DND-41 (cell line): Measurements from ENCODE around the gene GALK1.

ENCODE experiments used
- ATAC-seq: fragments of 200-7000 bp; cut with Tn5 transposase; 3 replicates; pipeline ENCODE4 v1.9.1; 2021; ENCODE audit warnings: low read depth; ENCODE audit not compliant: insufficient read depth
- DNase-seq: peaks from one replicate; pipeline ENCODE4 v3.0.0-alpha.2; 2020
- H2AFZ ChIP-seq: 2 replicates; pipeline ENCODE4 v1.6.0; 2012; ENCODE audit warnings: low read depth, low read length
- H3K27ac ChIP-seq: 2 replicates; pipeline ENCODE4 v1.5.1; 2012; ENCODE audit warnings: low read length, inconsistent platforms
- H3K27me3 ChIP-seq: fragments of 200-600 bp; sonication (generic); 2 replicates; pipeline ENCODE4 v1.6.0; 2012; ENCODE audit warnings: low read length, mild to moderate bottlenecking, inconsistent platforms; ENCODE audit not compliant: insufficient read depth, poor library complexity
- H3K36me3 ChIP-seq: 2 replicates; pipeline ENCODE4 v1.5.1; 2012; ENCODE audit warnings: low read length, inconsistent platforms; ENCODE audit not compliant: insufficient read depth
- H3K4me1 ChIP-seq: 2 replicates; pipeline ENCODE4 v1.5.1; 2012; ENCODE audit warnings: mild to moderate bottlenecking, low read length; ENCODE audit not compliant: insufficient read depth
- H3K4me2 ChIP-seq: 2 replicates; pipeline ENCODE4 v1.6.0; 2012; ENCODE audit warnings: mild to moderate bottlenecking, moderate library complexity, low read length, inconsistent platforms; ENCODE audit not compliant: insufficient read depth
- H3K4me3 ChIP-seq, 2 experiments: fragments of 200-600 bp in 1 of 2; shearing (Covaris generic) in 1 of 2; 2 replicates each; pipeline ENCODE4 v1.5.1; 2012 to 2016; ENCODE audit warnings: inconsistent platforms in 2 of 2, low read length in 2 of 2, mild to moderate bottlenecking in 2 of 2, low read depth in 1 of 2, moderate library complexity in 1 of 2
- H3K79me2 ChIP-seq: 2 replicates; pipeline ENCODE4 v1.6.0; 2012; ENCODE audit warnings: low read length, inconsistent platforms; ENCODE audit not compliant: insufficient read depth
- H3K9ac ChIP-seq: 2 replicates; pipeline ENCODE4 v1.6.0; 2012; ENCODE audit warnings: low read depth, mild to moderate bottlenecking, inconsistent platforms, low read length, moderate library complexity
- H3K9me3 ChIP-seq: 2 replicates; pipeline ENCODE4 v1.5.1; 2012; ENCODE audit warnings: low read length, moderate library complexity, mild to moderate bottlenecking, inconsistent platforms; ENCODE audit not compliant: insufficient read depth, severe bottlenecking
- H4K20me1 ChIP-seq: 2 replicates; pipeline ENCODE4 v1.6.0; 2012; ENCODE audit warnings: low read length; ENCODE audit not compliant: insufficient read depth
- EZH2 ChIP-seq: IDR thresholded peaks from 3 replicates; pipeline ENCODE4 v1.6.1; 2012; ENCODE audit warnings: borderline replicate concordance, low read depth, mild to moderate bottlenecking, moderate library complexity, low read length, inconsistent platforms; ENCODE audit not compliant: severe bottlenecking
- TF ChIP-seq, protein P1 (sequence below): IDR thresholded peaks from 2 replicates; pipeline ENCODE4 v1.5.1; 2012; ENCODE audit warnings: borderline replicate concordance, low read length, moderate library complexity, mild to moderate bottlenecking; ENCODE audit not compliant: poor library complexity, severe bottlenecking; ENCODE audit errors: extremely low read depth

Gene GALK1

DNA sequence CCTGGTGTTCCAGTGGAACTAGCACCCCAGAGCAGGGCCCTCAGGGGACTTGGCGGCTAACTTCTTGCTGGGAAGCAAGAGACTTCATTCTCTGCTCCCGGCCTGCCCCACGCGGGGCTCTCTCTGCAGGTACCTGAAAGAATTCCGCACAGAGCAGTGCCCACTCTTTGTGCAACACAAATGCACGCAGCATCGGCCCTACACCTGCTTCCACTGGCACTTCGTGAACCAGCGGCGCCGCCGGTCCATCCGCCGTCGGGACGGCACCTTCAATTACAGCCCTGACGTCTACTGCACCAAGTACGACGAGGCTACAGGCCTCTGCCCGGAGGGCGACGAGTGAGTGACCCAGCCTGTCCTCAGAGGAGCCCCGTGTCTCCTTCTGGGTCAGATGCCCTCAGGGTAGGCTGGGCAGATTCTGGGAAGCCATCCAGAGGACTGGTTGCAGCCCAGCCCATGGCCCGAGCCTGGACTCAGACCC is 44.7 kb upstream of the GALK1 start:
- peaks cover 32% of the 10 kb centered on the region for H4K20me1 ChIP-seq
- TF ChIP-seq EZH2: no peak
- TF ChIP-seq, protein P1, sequence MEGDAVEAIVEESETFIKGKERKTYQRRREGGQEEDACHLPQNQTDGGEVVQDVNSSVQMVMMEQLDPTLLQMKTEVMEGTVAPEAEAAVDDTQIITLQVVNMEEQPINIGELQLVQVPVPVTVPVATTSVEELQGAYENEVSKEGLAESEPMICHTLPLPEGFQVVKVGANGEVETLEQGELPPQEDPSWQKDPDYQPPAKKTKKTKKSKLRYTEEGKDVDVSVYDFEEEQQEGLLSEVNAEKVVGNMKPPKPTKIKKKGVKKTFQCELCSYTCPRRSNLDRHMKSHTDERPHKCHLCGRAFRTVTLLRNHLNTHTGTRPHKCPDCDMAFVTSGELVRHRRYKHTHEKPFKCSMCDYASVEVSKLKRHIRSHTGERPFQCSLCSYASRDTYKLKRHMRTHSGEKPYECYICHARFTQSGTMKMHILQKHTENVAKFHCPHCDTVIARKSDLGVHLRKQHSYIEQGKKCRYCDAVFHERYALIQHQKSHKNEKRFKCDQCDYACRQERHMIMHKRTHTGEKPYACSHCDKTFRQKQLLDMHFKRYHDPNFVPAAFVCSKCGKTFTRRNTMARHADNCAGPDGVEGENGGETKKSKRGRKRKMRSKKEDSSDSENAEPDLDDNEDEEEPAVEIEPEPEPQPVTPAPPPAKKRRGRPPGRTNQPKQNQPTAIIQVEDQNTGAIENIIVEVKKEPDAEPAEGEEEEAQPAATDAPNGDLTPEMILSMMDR: no peak
- ATAC-seq (no peak), DNase-seq (no peak)
- no peak overlapping the region for H3K9ac ChIP-seq
- no peaks in the 10 kb centered on the region for H3K27me3 ChIP-seq
- no peak overlapping the region for H3K4me2 ChIP-seq
- H2AFZ ChIP-seq: no peak overlapping the region
- no peaks in the 10 kb centered on the region for H3K9me3 ChIP-seq
- H3K36me3 ChIP-seq: peaks cover 68% of the 10 kb centered on the region
- H3K79me2 ChIP-seq: peaks cover 39% of the 10 kb centered on the region
- H3K4me1 ChIP-seq: no peaks in the 10 kb centered on the region
- H3K4me3 ChIP-seq: no peak overlapping the region
- H3K27ac ChIP-seq: no peak overlapping the region

DNA sequence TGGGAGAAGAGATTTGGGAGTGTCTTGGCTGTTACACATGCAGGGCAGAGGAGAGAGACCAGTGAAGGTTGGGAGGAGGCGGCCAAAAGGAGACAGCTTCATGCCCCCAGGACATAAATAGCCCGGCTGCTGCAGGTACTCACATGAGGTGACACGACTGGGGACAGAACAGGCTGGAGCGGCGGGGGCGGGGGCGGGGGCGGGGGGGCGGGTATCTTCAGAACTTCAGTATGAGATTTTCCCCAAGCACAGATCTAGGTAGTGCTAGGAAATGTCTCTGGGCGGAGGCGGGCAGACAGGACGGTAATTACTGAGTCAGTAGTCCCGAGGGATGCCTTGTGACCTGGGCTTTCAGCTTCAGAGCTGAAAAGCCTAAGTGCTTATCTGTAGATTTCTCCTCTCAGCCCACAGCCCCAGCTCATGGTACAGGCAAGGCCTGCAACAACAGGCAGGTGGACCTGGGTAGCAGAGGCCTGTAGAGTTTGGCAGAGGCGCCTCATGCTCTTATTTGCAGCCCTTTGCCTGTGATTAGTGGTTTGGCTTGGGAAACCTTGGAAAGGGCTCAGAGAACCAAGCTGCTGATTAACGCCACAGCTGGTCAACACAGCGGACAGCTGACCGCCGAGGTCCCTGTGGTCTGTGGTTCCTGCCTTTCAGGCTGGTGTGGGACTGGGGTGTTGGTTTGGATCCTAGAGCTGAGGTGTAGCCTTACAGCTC is 44.1 kb upstream of the GALK1 start:
- Histone ChIP-seq H3K9me3 (no peaks in the 10 kb centered on the region), H4K20me1 (peaks cover 32% of the 10 kb centered on the region), H3K27ac (no peak overlapping the region), H2AFZ (no peak overlapping the region), H3K4me1 (no peaks in the 10 kb centered on the region), H3K4me2 (no peak overlapping the region), H3K79me2 (peaks cover 43% of the 10 kb centered on the region), H3K9ac (no peak overlapping the region), H3K27me3 (no peaks in the 10 kb centered on the region), H3K36me3 (peaks cover 62% of the 10 kb centered on the region), H3K4me3 (no peak overlapping the region)
- ATAC-seq: no peak
- TF ChIP-seq, protein P1: no peak
- TF ChIP-seq EZH2: no peak
- no peak for DNase-seq

DNA sequence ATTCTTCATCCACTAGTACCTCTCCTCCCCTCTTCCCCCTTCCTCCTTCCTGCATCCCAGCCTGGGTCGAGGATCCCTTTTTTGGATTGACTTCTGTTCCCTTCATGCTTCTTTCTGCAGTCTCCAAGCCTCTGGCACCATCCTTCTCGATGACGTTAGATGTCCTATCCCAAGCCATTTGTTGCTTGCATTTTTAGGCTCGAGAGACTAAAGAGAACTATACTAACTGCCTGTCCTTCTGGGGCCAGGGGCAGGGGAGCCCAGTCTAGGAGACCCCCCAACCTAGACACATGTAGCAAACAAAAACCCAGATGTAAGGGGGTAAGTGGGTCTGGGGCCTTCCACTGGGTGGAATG is 43.5 kb upstream of the GALK1 start:
- H4K20me1 ChIP-seq: peaks cover 33% of the 10 kb centered on the region
- H2AFZ ChIP-seq: no peak overlapping the region
- H3K4me1 ChIP-seq: no peaks in the 10 kb centered on the region
- TF ChIP-seq EZH2: no peak
- TF ChIP-seq, protein P1: no peak
- ATAC-seq (no peak), DNase-seq (no peak)
- H3K9me3 ChIP-seq: no peaks in the 10 kb centered on the region
- no peak overlapping the region for H3K4me3 ChIP-seq
- H3K27ac ChIP-seq: no peak overlapping the region
- no peak overlapping the region for H3K4me2 ChIP-seq
- H3K79me2 ChIP-seq: peaks cover 48% of the 10 kb centered on the region
- H3K27me3 ChIP-seq: no peaks in the 10 kb centered on the region
- H3K9ac ChIP-seq: no peak overlapping the region
- H3K36me3 ChIP-seq: peaks cover 62% of the 10 kb centered on the region
